Measurements from ENCODE around the gene UBAC2. TPM values are rescaled to one million over a fixed set of nuclear protein-coding genes. Genes with fewer than 3 reads are reported as not detected.
A peak's percentile ranks its signal among the peaks of the same experiment; 100 is the strongest.

The UBAC2 gene
- total RNA-seq, 1 donor: 51.3 TPM

- Histone ChIP-seq H3K4me3 (ENCODE audit: low read length) (peak overlapping the region; percentile 40), H3K4me1 (ENCODE audit: insufficient read depth, low read length) (peaks cover 74% of the 10 kb centered on the region), H3K9me3 (ENCODE audit: low read depth, low read length) (no peaks in the 10 kb centered on the region), H3K27me3 (ENCODE audit: insufficient read depth, low read length) (no peaks in the 10 kb centered on the region)
Observed at GRCh38 chr13:99305566-99305965, 104.9 kb downstream of the UBAC2 start.

- no peaks in the 10 kb centered on the region for H3K9me3 ChIP-seq (ENCODE audit: low read depth, low read length)
- peak within 1 kb of the TSS; percentile 40 for H3K4me3 ChIP-seq (ENCODE audit: low read length)
- peaks cover 77% of the 10 kb centered on the region for H3K4me1 ChIP-seq (ENCODE audit: insufficient read depth, low read length)
- no peaks in the 10 kb centered on the region for H3K27me3 ChIP-seq (ENCODE audit: insufficient read depth, low read length)
Observed at GRCh38 chr13:99307247-99307646, 106.6 kb downstream of the UBAC2 start, which contains the start of gene GPR183. TSS of gene GPR183 (minus strand) at chr13:99307399. CDS start at chr13:99296145, 11,254 bp downstream.

GRCh38 chr13:99307648-99308339 is 107.1 kb downstream of the UBAC2 start:
- Histone ChIP-seq H3K4me3 (ENCODE audit: low read length) (no peak overlapping the region), H3K27me3 (ENCODE audit: insufficient read depth, low read length) (no peaks in the 10 kb centered on the region), H3K4me1 (ENCODE audit: insufficient read depth, low read length) (peaks cover 77% of the 10 kb centered on the region), H3K9me3 (ENCODE audit: low read depth, low read length) (no peaks in the 10 kb centered on the region)

DNA sequence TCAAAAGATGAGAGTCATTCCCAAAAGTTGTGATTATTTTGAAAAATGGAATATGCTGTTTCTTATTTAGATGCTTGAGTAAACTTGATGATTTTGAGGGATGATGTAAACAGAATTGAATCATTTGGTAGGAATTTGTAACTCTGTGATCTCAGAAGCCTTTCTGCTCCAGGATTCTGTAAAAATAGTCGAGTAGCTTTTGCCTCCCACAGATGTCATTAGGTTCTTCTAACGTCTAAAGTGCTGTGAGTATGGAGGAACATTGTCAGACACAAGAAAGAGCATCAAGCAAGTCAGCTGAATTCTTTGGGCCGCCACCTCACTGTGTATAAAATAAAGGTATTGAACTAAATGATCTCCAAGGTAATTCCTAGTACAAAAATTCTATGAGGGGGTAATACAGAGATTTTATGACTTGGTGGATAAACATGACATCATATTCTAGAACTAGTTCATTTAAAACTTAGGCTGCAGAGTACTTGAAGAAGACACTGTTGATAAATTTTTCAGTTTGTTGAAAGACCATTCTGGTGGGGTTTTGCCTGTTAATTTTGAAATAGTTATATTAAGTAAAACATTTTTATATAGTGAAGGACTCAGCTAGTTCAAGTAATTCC is 107.9 kb downstream of the UBAC2 start:
- H3K4me1 ChIP-seq (ENCODE audit: insufficient read depth, low read length): peaks cover 77% of the 10 kb centered on the region
- no peak overlapping the region for H3K4me3 ChIP-seq (ENCODE audit: low read length)
- H3K27me3 ChIP-seq (ENCODE audit: insufficient read depth, low read length): no peaks in the 10 kb centered on the region
- no peaks in the 10 kb centered on the region for H3K9me3 ChIP-seq (ENCODE audit: low read depth, low read length)

DNA sequence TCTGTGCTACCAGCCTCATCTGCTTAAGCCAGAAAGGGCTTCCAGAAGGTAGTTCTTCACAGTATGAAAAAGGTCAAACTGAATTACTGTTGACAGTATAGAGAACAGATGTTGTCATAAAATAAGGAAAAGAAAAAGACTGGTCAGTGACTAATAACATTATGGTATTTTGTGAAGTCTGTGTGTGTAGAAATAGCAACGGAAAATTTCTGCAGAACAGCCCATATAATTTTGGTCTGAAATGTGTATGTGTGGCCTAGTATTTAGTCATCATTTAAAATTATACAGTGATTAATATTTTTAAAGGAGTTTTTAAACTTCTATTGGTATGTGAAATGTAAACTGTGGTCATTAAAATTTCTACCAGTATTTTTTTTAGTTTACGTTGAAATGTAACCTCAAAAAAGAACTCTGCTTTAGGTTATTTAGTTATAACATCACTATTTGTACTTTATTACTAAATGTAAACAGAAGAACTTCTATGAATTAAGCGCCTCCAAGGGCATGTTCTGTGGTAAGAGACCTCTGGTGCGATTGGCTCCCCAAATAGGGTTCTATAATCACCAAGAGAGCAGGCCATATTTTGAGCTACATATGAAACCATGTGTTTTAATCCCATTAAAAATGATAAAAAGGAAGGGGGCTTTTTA is 109.9 kb downstream of the UBAC2 start:
- H3K4me1 ChIP-seq (ENCODE audit: insufficient read depth, low read length): peaks cover 66% of the 10 kb centered on the region
- no peak overlapping the region for H3K4me3 ChIP-seq (ENCODE audit: low read length)
- H3K27me3 ChIP-seq (ENCODE audit: insufficient read depth, low read length): no peaks in the 10 kb centered on the region
- H3K9me3 ChIP-seq (ENCODE audit: low read depth, low read length): no peaks in the 10 kb centered on the region

DNA sequence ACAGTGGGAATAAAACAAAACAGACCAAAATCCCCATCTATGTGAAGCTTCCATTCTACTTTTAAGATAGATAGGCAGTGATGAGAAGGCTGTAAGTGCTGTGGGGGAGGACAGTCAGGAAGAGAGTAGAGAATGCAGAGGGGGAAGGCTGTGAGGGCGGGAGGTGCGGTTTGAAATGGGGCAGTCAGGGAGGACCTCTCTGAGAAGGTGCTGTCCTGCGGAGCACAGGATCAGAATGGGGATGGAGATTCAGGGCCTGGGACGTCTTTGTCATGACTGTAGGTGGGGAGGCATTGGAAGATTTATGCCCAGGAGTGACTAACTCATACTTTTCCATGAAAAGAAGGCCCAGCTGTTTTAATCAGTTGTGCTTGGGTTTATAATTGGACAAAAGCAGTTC is 110.5 kb downstream of the UBAC2 start:
- peaks cover 64% of the 10 kb centered on the region for H3K4me1 ChIP-seq (ENCODE audit: insufficient read depth, low read length)
- no peaks in the 10 kb centered on the region for H3K9me3 ChIP-seq (ENCODE audit: low read depth, low read length)
- no peaks in the 10 kb centered on the region for H3K27me3 ChIP-seq (ENCODE audit: insufficient read depth, low read length)

GRCh38 chr13:99311748-99312492 is 111.3 kb downstream of the UBAC2 start:
- H3K4me1 ChIP-seq (ENCODE audit: insufficient read depth, low read length): peaks cover 67% of the 10 kb centered on the region
- H3K27me3 ChIP-seq (ENCODE audit: insufficient read depth, low read length): no peaks in the 10 kb centered on the region
- H3K9me3 ChIP-seq (ENCODE audit: low read depth, low read length): no peaks in the 10 kb centered on the region
- H3K4me3 ChIP-seq (ENCODE audit: low read length): no peak overlapping the region

More for the DNA sequence above, 110.5 kb downstream of the UBAC2 start:
- H3K4me3 ChIP-seq (ENCODE audit: low read length): no peak overlapping the region

DNA sequence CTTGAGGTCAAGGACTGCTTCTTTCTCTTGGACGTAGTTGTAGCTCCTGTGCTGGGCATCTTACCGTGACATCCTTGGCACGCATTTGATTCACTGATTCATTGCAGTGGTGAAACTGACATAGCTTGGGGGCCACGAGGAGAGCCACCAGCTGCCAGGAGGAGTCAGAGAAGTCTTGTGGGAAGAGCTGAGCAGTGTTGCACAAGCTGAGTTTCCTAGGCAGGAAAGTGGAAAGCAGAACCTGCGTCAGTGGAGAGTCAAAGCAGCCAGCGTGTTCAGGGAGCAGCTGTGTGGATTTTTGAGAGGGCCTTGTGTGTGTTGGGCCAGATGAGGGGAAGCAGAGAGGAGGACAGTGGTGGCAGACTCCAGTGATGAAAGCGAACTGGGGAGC is 111.8 kb downstream of the UBAC2 start:
- Histone ChIP-seq H3K4me3 (ENCODE audit: low read length) (no peak overlapping the region), H3K27me3 (ENCODE audit: insufficient read depth, low read length) (no peaks in the 10 kb centered on the region), H3K4me1 (ENCODE audit: insufficient read depth, low read length) (peaks cover 69% of the 10 kb centered on the region), H3K9me3 (ENCODE audit: low read depth, low read length) (no peaks in the 10 kb centered on the region)

DNA sequence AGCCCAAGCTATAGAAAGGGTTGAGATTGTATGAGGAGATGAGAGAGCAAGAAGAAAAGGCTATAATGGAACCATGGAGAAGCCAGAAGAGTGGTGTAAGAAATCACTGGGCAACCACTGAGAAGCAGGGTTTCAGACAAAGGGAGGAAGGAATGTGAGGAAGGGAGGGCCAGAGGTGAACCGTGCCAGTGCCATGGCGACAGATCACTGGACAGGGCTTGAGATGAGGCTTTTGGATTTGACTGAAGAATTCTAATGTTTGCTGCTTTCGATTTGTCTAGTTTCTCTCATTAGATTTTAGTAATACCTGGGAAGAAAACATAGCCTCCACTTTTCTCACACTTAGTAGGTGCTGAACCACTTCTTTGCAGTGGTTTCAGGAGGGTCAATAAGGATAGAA is 112.8 kb downstream of the UBAC2 start:
- Histone ChIP-seq H3K4me3 (ENCODE audit: low read length) (no peak overlapping the region), H3K9me3 (ENCODE audit: low read depth, low read length) (no peaks in the 10 kb centered on the region), H3K4me1 (ENCODE audit: insufficient read depth, low read length) (peaks cover 59% of the 10 kb centered on the region), H3K27me3 (ENCODE audit: insufficient read depth, low read length) (no peaks in the 10 kb centered on the region)

- H3K4me1 ChIP-seq (ENCODE audit: insufficient read depth, low read length): peaks cover 63% of the 10 kb centered on the region
- H3K4me3 ChIP-seq (ENCODE audit: low read length): no peak overlapping the region
- H3K9me3 ChIP-seq (ENCODE audit: low read depth, low read length): no peaks in the 10 kb centered on the region
- no peaks in the 10 kb centered on the region for H3K27me3 ChIP-seq (ENCODE audit: insufficient read depth, low read length)
Observed at GRCh38 chr13:99313941-99314340, 113.3 kb downstream of the UBAC2 start.

GRCh38 chr13:99314640-99315176 is 114.1 kb downstream of the UBAC2 start:
- H3K4me3 ChIP-seq (ENCODE audit: low read length): no peak overlapping the region
- peaks cover 62% of the 10 kb centered on the region for H3K4me1 ChIP-seq (ENCODE audit: insufficient read depth, low read length)

DNA sequence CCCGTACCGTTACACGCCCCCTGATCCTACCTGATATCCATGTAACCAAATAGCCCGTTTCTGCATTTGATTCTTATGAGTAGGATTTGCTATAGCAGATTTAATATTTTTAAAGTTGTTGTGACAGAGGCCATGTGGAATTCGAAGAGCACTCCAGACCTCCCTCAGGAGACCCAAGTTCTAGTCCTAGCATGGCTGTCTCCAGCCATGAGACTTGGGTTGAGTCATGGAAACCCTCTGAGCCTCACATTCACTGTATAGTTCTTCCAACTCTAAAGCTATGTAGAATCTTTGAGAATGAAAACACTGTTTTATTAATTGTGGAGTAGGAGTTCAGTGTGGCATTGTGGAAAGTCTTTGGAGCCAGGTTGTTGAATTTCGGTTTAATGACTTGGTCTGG is 114.5 kb downstream of the UBAC2 start:
- Histone ChIP-seq H3K27me3 (ENCODE audit: insufficient read depth, low read length) (no peaks in the 10 kb centered on the region), H3K4me1 (ENCODE audit: insufficient read depth, low read length) (peaks cover 58% of the 10 kb centered on the region), H3K9me3 (ENCODE audit: low read depth, low read length) (no peaks in the 10 kb centered on the region), H3K4me3 (ENCODE audit: low read length) (no peak overlapping the region)

More at GRCh38 chr13:99314640-99315176, 114.1 kb downstream of the UBAC2 start:
- Histone ChIP-seq H3K27me3 (ENCODE audit: insufficient read depth, low read length) (no peaks in the 10 kb centered on the region), H3K9me3 (ENCODE audit: low read depth, low read length) (no peaks in the 10 kb centered on the region)

DNA sequence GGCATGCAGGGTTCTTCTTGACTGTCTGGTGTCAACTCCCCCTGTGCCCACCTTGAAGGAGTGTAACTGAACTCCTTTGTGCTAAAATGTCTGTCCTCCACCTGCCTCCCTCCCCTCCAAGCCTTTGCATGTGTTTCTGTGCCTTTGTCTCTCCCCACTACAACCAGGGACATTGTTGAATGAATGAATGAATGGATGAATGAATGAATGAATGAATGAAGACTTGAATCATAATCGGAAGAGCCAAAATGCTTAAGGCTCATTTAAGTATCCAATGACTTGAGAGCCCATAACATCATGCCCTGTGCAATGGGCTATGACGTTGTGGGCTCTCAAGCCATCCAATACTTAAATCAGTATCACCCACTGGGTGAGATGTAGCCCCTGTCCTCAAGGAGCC is 115.6 kb downstream of the UBAC2 start:
- H3K27me3 ChIP-seq (ENCODE audit: insufficient read depth, low read length): no peaks in the 10 kb centered on the region
- no peak overlapping the region for H3K4me3 ChIP-seq (ENCODE audit: low read length)
- H3K4me1 ChIP-seq (ENCODE audit: insufficient read depth, low read length): peaks cover 56% of the 10 kb centered on the region
- H3K9me3 ChIP-seq (ENCODE audit: low read depth, low read length): no peaks in the 10 kb centered on the region

- Histone ChIP-seq H3K4me3 (ENCODE audit: low read length) (no peak overlapping the region), H3K9me3 (ENCODE audit: low read depth, low read length) (no peaks in the 10 kb centered on the region), H3K27me3 (ENCODE audit: insufficient read depth, low read length) (no peaks in the 10 kb centered on the region), H3K4me1 (ENCODE audit: insufficient read depth, low read length) (peaks cover 56% of the 10 kb centered on the region)
Observed at GRCh38 chr13:99316657-99317256, 116.1 kb downstream of the UBAC2 start.

Data from mononuclear cell (primary cell).